ENCODE results near the gene PCBP3.

PCBP3 gene

DNA sequence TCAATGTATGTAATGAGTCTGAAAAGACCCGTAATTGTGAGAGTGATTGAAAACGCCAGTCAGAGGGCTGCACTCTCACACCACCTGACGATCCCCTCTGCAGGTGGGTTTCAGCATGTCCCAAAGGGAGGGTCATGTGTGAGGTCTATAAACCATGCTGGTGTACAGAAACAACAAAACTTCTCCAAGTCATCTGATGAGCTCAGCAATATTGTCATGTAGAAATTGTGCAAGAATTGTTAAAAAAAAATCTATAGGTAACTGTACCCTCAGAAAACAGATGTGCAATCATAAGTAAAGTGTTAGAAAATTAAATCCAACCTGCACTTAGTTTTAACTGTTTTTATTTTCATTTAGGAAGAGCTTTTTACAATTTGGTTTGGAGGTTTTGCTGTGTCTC, 152.5 kb downstream of the PCBP3 start:
- TF ChIP-seq POLR2AphosphoS5 (IDR thresholded peaks at IDR 0.05; ENCODE audit: low read depth) (no peak), SPI1 (IDR thresholded peaks at IDR 0.05; ENCODE audit: borderline replicate concordance, low read depth) (no peak), GABPA (IDR thresholded peaks at IDR 0.05; ENCODE audit: low read depth) (no peak)
- TF ChIP-seq, protein P1, sequence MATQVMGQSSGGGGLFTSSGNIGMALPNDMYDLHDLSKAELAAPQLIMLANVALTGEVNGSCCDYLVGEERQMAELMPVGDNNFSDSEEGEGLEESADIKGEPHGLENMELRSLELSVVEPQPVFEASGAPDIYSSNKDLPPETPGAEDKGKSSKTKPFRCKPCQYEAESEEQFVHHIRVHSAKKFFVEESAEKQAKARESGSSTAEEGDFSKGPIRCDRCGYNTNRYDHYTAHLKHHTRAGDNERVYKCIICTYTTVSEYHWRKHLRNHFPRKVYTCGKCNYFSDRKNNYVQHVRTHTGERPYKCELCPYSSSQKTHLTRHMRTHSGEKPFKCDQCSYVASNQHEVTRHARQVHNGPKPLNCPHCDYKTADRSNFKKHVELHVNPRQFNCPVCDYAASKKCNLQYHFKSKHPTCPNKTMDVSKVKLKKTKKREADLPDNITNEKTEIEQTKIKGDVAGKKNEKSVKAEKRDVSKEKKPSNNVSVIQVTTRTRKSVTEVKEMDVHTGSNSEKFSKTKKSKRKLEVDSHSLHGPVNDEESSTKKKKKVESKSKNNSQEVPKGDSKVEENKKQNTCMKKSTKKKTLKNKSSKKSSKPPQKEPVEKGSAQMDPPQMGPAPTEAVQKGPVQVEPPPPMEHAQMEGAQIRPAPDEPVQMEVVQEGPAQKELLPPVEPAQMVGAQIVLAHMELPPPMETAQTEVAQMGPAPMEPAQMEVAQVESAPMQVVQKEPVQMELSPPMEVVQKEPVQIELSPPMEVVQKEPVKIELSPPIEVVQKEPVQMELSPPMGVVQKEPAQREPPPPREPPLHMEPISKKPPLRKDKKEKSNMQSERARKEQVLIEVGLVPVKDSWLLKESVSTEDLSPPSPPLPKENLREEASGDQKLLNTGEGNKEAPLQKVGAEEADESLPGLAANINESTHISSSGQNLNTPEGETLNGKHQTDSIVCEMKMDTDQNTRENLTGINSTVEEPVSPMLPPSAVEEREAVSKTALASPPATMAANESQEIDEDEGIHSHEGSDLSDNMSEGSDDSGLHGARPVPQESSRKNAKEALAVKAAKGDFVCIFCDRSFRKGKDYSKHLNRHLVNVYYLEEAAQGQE (IDR thresholded peaks at IDR 0.05; ENCODE audit: insufficient replicate concordance, low read depth) = no peak
- TF ChIP-seq, protein P2, sequence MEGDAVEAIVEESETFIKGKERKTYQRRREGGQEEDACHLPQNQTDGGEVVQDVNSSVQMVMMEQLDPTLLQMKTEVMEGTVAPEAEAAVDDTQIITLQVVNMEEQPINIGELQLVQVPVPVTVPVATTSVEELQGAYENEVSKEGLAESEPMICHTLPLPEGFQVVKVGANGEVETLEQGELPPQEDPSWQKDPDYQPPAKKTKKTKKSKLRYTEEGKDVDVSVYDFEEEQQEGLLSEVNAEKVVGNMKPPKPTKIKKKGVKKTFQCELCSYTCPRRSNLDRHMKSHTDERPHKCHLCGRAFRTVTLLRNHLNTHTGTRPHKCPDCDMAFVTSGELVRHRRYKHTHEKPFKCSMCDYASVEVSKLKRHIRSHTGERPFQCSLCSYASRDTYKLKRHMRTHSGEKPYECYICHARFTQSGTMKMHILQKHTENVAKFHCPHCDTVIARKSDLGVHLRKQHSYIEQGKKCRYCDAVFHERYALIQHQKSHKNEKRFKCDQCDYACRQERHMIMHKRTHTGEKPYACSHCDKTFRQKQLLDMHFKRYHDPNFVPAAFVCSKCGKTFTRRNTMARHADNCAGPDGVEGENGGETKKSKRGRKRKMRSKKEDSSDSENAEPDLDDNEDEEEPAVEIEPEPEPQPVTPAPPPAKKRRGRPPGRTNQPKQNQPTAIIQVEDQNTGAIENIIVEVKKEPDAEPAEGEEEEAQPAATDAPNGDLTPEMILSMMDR (IDR thresholded peaks at IDR 0.05; ENCODE audit: insufficient read depth, low read length) = no peak
- H3K27ac ChIP-seq (replicated peaks) = no peak overlapping the region

DNA sequence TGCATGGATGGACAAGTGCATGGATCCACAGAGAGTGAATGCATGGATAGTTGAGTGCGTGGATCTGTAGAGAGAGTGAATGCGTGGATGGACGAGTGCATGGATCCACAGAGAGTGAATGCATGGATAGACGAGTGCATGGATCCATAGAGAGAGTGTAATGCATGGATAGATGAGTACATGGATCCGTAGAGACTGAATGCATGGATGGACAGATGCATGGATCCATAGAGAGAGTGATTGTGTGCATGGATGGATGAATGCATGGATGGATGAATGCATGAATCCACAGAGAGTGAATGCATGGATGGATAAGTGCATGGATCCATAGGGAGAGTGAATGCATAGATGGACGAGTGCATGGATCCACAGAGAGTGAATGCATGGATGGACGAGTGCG, 153.8 kb downstream of the PCBP3 start:
- Histone ChIP-seq H3K4me3 (replicated peaks; ENCODE audit: insufficient read depth, low read length) (no peak overlapping the region), H3K27me3 (ENCODE audit: insufficient read depth, poor library complexity, severe bottlenecking) (peaks cover 2% of the 10 kb centered on the region), H3K27ac (replicated peaks) (no peak overlapping the region)
- no peak for DNase-seq (ENCODE audit: low read depth in 1 of 2, low spot score in 1 of 2)
- TF ChIP-seq, protein P2 (IDR thresholded peaks at IDR 0.05; ENCODE audit: insufficient read depth, low read length) = no peak
- TF ChIP-seq, protein P1 (IDR thresholded peaks at IDR 0.05; ENCODE audit: insufficient replicate concordance, low read depth) = no peak

More for the DNA sequence above, 152.5 kb downstream of the PCBP3 start:
- H3K27me3 ChIP-seq (ENCODE audit: insufficient read depth, poor library complexity, severe bottlenecking) = peaks cover 2% of the 10 kb centered on the region
- H3K4me3 ChIP-seq (replicated peaks; ENCODE audit: insufficient read depth, low read length) = no peak overlapping the region
- no peak for DNase-seq (ENCODE audit: low read depth in 1 of 2, low spot score in 1 of 2)

DNA sequence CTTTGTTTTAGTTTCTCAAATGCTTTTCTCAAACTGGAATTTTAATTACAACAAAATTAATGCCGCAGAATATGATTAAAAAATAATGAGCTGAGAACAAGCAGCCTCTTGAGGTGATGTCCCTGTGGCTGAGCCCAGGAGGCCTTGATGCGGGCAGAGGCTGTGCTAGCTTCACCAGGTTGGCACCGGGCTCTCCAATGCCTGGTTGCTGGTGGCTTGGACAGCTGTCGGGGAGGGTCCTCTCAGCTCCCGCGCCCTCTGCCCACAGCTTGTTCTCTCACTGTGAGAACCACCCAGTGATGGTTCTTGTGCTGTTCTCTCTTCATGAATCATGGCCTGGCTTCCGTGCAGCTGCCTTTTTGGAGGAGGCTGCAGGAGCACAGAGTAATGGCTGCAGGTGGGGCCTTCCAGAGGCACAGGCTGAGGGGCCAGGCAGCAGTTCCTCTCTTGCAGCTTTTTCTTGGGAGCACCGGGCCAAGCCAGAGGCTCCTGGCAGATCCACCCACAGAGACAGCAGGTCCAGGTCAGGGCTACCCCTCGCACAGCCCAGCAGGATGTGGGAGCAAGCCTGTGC, 156.3 kb downstream of the PCBP3 start:
- TF ChIP-seq POLR2AphosphoS5 (IDR thresholded peaks at IDR 0.05; ENCODE audit: low read depth) (no peak), GABPA (IDR thresholded peaks at IDR 0.05; ENCODE audit: low read depth) (no peak), SPI1 (IDR thresholded peaks at IDR 0.05; ENCODE audit: borderline replicate concordance, low read depth) (no peak)
- TF ChIP-seq, protein P2 (IDR thresholded peaks at IDR 0.05; ENCODE audit: insufficient read depth, low read length) = no peak
- TF ChIP-seq, protein P1 (IDR thresholded peaks at IDR 0.05; ENCODE audit: insufficient replicate concordance, low read depth) = no peak

More for the DNA sequence above, 156.3 kb downstream of the PCBP3 start:
- H3K27me3 ChIP-seq (ENCODE audit: insufficient read depth, poor library complexity, severe bottlenecking) = peaks cover 2% of the 10 kb centered on the region
- H3K27ac ChIP-seq (replicated peaks) = no peak overlapping the region
- no peak overlapping the region for H3K4me3 ChIP-seq (replicated peaks; ENCODE audit: insufficient read depth, low read length)
- DNase-seq (ENCODE audit: low read depth in 1 of 2, low spot score in 1 of 2) = no peak
